ENCODE data around the gene TRAF7. TPM values are rescaled to one million over a fixed set of nuclear protein-coding genes. Genes with fewer than 3 reads are reported as not detected.

The TRAF7 gene
- total and polyA plus RNA-seq, 2 of the 13 experiments (the other 11 are each of a cell fraction or from before 2014, with no cell fraction given): 47.9 to 65.6 TPM

GRCh38 chr16:2213817-2214718 lies 58.5 kb downstream of the TRAF7 start (continued):
- TF ChIP-seq NFAT5 (CRISPR knock-in tag; IDR thresholded peaks at IDR 0.05) (peak; percentile 51; the same call in 1 of the 2 replicates), PRDM15 (CRISPR knock-in tag; IDR thresholded peaks at IDR 0.05) (0 out of 2 replicates have a peak, but pooled peaks have one; percentile 32), ZNF616 (CRISPR knock-in tag; IDR thresholded peaks at IDR 0.05; ENCODE audit: low read depth) (0 out of 2 replicates have a peak, but pooled peaks have one; percentile 5), ZNF768 (CRISPR knock-in tag; IDR thresholded peaks at IDR 0.05) (peak; percentile 12; the same call in 1 of the 2 replicates)
